Bronchial smooth muscle cell (primary cell): Measurements from ENCODE around the gene MRGPRX2. TPM values are rescaled to one million over a fixed set of nuclear protein-coding genes. Genes with fewer than 3 reads are reported as not detected.

Experiments used
- total RNA-seq: library from RNA; depleted of rRNA; stranded (reverse); fragments of >200 nt; gene quantifications from 2 replicates; pipeline ENCODE4 v1.2.1, GENCODE V29; 2014

The MRGPRX2 gene
- total RNA-seq, result 0.16 TPM in 1 of 2 replicates, not detected in the other

GRCh38 chr11:19060629-19061028 is at the start of gene MRGPRX2:
Gene MRGPRX2, minus strand, starts transcription at chr11:19060717. Its CDS starts 4,315 bp downstream, at chr11:19056402.

Other genes starting within 250 kb of the MRGPRX2 start
- not detected in 2 replicates for gene MRGPRX1, start 121.3 kb downstream of the MRGPRX2 start, total RNA-seq
- gene ZDHHC13, start 56.5 kb upstream of the MRGPRX2 start, total RNA-seq, result 9.1 and 12.5 TPM in 2 replicates
- not detected in 2 replicates for gene CSRP3, start 141.3 kb upstream of the MRGPRX2 start, total RNA-seq
- gene E2F8, start 180.2 kb upstream of the MRGPRX2 start, total RNA-seq, result under 0.01 TPM in 1 of 2 replicates, not detected in the other